Thoracic aorta (tissue), 2 donors: ENCODE data around the gene PSMA7. TPM values are rescaled to one million over a fixed set of nuclear protein-coding genes. Genes with fewer than 3 reads are reported as not detected.

Source experiments
- ATAC-seq: fragments of 150-250 bp; one replicate; pipeline ENCODE4 v1.8.0; 2017; ENCODE audit warnings: low read depth; ENCODE audit not compliant: insufficient number of reproducible peaks, low FRiP score
- DNase-seq: peaks from one replicate; pipeline ENCODE4 v3.0.0-alpha.2; 2020; ENCODE audit warnings: low spot score
- H3K27ac ChIP-seq, 2 donors: fragments of 200-600 bp; sonication (generic); 1 replicate in 1 of 2; 2 replicates in 1 of 2; pipeline ENCODE4 v1.5.1; 2016; ENCODE audit warnings: mild to moderate bottlenecking in 2 of 2, moderate library complexity in 2 of 2
- H3K27me3 ChIP-seq: fragments of 200-600 bp; sonication (generic); replicated peaks from 2 replicates; pipeline ENCODE4 v1.6.0; 2016; ENCODE audit warnings: mild to moderate bottlenecking; ENCODE audit not compliant: insufficient read depth
- H3K36me3 ChIP-seq: fragments of 200-600 bp; sonication (generic); one replicate; pipeline ENCODE4 v1.5.1; 2016
- H3K4me1 ChIP-seq, 2 donors: fragments of 200-600 bp; sonication (generic); 1 replicate in 1 of 2; 2 replicates in 1 of 2; pipeline versions ENCODE4 v1.5.1 to v1.6.0; 2016; ENCODE audit warnings: low read depth in 2 of 2, mild to moderate bottlenecking in 1 of 2; ENCODE audit not compliant: control insufficient read depth in 1 of 2
- H3K4me3 ChIP-seq: fragments of 200-600 bp; sonication (generic); 2 replicates; pipeline ENCODE4 v1.5.1; 2016; ENCODE audit warnings: mild to moderate bottlenecking
- H3K9me3 ChIP-seq: fragments of 200-600 bp; sonication (generic); 2 replicates; pipeline ENCODE4 v1.5.1; 2016
- CTCF ChIP-seq: fragments of 200-600 bp; sonication (generic); IDR thresholded peaks from one replicate; pipeline ENCODE4 v1.5.1; 2019; ENCODE audit warnings: antibody characterized with exemption
- total RNA-seq, 2 donors: library from RNA; depleted of rRNA; stranded (reverse); fragments of >200 nt; gene quantifications; one replicate each; pipeline versions ENCODE4 v1.1.0 to v1.2.3, GENCODE V29; 2016

The PSMA7 gene
- total RNA-seq, 2 donors from 2014 or later: 185 to 228 TPM

- Histone ChIP-seq H3K27me3 (no peaks in the 10 kb centered on the region), H3K36me3 (peaks cover 15% of the 10 kb centered on the region), H3K27ac (no peak overlapping the region), H3K4me3 (no peak overlapping the region), H3K9me3 (no peaks in the 10 kb centered on the region), H3K4me1 (no peaks in the 10 kb centered on the region)
- DNase-seq (no peak), ATAC-seq (no peak)
- TF ChIP-seq CTCF: no peak
Measured at GRCh38 chr20:62175711-62176110, 32.5 kb upstream of the PSMA7 start.

GRCh38 chr20:62174870-62175624 is 31.9 kb upstream of the PSMA7 start:
- H3K4me1 ChIP-seq: no peaks in the 10 kb centered on the region
- no peak for TF ChIP-seq CTCF
- H3K27me3 ChIP-seq: no peaks in the 10 kb centered on the region
- no peak overlapping the region for H3K27ac ChIP-seq
- ATAC-seq (no peak), DNase-seq (no peak)
- peaks cover 15% of the 10 kb centered on the region for H3K36me3 ChIP-seq
- H3K9me3 ChIP-seq: no peaks in the 10 kb centered on the region
- H3K4me3 ChIP-seq: no peak overlapping the region

- H3K36me3 ChIP-seq: peaks cover 16% of the 10 kb centered on the region
- no peak for TF ChIP-seq CTCF
- no peak for ATAC-seq
Measured at GRCh38 chr20:62174021-62174804, 31.0 kb upstream of the PSMA7 start.

DNA sequence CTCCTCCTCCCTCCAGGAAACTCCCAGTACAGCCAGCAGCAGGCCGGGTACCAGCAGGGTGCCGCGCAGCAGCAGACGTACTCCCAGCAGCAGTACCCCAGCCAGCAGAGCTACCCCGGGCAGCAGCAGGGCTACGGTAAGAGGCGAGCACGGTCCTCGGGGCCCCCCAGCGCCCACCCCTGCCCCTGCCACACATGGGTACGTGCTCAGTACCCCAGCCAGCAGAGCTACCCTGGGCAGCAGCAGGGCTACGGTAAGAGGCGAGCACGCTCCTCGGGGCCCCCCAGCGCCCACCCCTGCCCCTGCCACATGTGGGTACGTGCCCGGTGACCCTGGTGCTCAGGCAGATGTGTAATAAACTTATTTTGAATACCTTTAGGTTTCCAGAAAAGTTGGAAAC is 29.5 kb upstream of the PSMA7 start:
- no peak for TF ChIP-seq CTCF
- Histone ChIP-seq H3K4me1 (no peaks in the 10 kb centered on the region), H3K4me3 (no peak overlapping the region), H3K36me3 (peaks cover 23% of the 10 kb centered on the region), H3K27ac (no peak overlapping the region), H3K9me3 (no peaks in the 10 kb centered on the region), H3K27me3 (no peaks in the 10 kb centered on the region)
- no peak for DNase-seq
- ATAC-seq: no peak

More at GRCh38 chr20:62174021-62174804, 31.0 kb upstream of the PSMA7 start:
- Histone ChIP-seq H3K27me3 (no peaks in the 10 kb centered on the region), H3K4me1 (no peaks in the 10 kb centered on the region), H3K9me3 (no peaks in the 10 kb centered on the region), H3K27ac (no peak overlapping the region), H3K4me3 (no peak overlapping the region)
- DNase-seq: no peak

- no peak for TF ChIP-seq CTCF
- Histone ChIP-seq H3K4me1 (no peaks in the 10 kb centered on the region), H3K27me3 (no peaks in the 10 kb centered on the region), H3K27ac (no peak overlapping the region), H3K36me3 (peaks cover 24% of the 10 kb centered on the region), H3K4me3 (no peak overlapping the region), H3K9me3 (no peaks in the 10 kb centered on the region)
- DNase-seq: no peak
- ATAC-seq: no peak
Measured at GRCh38 chr20:62171245-62171644, 28.1 kb upstream of the PSMA7 start.
